Erythroblast (primary cell): Measurements from ENCODE around the gene ATP8B1.

ENCODE experiments used
- DNase-seq, 2 experiments: peaks; one replicate each; lab custom pipeline; 2025; lab: John Stamatoyannopoulos, UW
- GATA1 ChIP-seq: IDR thresholded peaks from 2 replicates; pipeline ENCODE4 v1.6.1; 2011; ENCODE audit warnings: low read depth, mild to moderate bottlenecking, control low read depth, low read length, moderate library complexity
- POLR2A ChIP-seq: IDR thresholded peaks from 2 replicates; pipeline ENCODE4 v1.6.1; 2011; ENCODE audit warnings: mild to moderate bottlenecking, low read length

Gene ATP8B1

DNA sequence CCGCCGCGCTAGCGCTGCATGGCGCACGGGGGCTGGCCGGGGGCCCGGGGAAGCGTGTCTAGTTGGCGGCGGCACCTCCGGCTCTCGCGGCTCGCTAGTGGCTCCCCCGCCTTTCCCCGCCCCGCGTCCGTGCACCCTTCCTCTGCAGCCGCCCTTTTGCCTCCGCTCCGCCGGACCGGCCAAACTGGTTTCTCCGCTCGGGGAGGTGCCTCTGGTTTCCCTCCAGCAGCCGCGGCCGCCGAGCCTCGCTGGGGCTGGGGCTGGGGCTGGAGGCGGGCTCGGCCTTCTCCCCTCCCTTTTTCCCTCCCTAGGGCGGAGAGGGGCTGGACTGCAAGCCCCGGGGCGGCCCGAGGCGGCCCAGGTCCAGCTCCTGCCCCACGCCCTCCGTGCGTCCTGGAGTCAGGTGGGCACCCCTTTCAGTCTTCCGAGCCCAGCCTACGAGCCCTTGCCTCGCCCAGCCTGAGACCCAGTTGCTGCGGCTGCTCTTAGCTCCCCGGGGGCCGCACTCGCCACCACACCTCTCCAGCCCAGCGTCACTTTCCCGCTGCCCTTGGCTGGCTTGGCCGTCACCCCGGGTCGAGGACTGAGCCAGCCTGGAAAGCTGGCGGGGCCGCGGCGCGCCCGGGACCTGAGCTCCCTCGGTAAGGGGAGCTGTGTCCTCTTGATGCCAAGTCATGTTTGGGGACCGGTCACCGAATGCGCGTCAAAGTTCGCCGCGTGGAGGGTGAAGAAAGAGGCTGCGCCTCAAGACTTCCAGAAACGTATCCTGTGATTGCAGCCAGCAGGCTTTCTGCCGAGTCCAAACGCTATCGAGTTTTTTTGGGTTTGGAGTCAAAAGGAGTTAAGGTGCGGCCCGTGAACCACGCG lies at the start of gene ATP8B1:
Gene ATP8B1 (minus strand): TSS at position 213 of the 867 bp plus-strand sequence. CDS start 71,508 bp downstream, outside the sequence.
- DNase-seq, result peak; percentile 40 to 62
- TF ChIP-seq POLR2A (no peak), GATA1 (no peak)

DNA sequence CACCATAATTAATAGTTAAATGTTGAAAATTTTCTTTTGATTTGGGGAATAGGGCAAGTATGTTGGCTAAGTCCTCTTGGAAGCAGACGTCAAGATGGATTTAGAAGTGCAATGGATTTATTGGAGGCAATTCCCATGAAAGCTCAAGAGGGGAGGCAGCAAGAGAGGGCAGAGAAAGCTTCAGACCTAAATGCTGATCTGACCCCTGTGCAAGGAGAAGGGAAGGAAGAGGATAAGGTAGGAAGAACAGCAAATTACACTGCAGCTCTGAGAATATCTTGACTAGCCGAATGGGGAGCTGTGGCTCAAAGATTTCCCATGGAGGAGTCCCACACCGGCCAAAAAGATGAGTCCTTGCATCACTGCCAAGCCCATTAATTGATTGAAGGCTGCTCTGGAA lies 46.9 kb upstream of the ATP8B1 start:
- DNase-seq, result no peak
- TF ChIP-seq GATA1 (no peak), POLR2A (no peak)

GRCh38 chr18:57848374-57848773 lies 45.3 kb upstream of the ATP8B1 start:
- peak; percentile 39 to 70 for DNase-seq

DNA sequence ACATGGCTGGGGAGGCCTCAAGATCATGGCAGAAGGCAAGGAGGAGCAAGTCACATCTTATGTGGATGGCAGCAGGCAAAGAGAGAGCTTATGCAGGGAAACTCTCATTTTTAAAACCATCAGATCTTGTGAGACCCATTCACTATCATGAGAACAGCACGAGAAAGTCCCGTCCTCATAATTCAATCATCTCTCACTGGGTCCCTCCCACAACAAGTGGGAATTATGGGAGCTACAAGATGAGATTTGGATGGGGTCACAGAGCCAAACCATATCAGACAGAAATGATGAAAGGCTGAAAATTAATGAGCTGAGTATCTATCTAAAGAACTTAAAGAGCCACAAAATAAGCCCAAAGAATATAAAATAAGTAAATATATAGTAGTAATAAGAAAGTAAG lies 44.3 kb upstream of the ATP8B1 start:
- peak in 1 of 2 experiments; percentile 41 for DNase-seq

- TF ChIP-seq GATA1 (peak; percentile 53), POLR2A (no peak)
- DNase-seq, result peak; percentile 94
Measured at GRCh38 chr18:57846258-57846657, 43.1 kb upstream of the ATP8B1 start.

GRCh38 chr18:57845605-57846074 lies 42.5 kb upstream of the ATP8B1 start:
- TF ChIP-seq GATA1 (no peak), POLR2A (no peak)
- peak in 1 of 2 experiments; percentile 58 for DNase-seq

- DNase-seq, result no peak
- TF ChIP-seq POLR2A (no peak), GATA1 (no peak)
Measured at GRCh38 chr18:57844319-57844718, 41.2 kb upstream of the ATP8B1 start.

GRCh38 chr18:57843386-57843785 lies 40.3 kb upstream of the ATP8B1 start:
- no peak for DNase-seq
- TF ChIP-seq GATA1, result no peak
- no peak for TF ChIP-seq POLR2A

GRCh38 chr18:57841568-57841967 lies 38.5 kb upstream of the ATP8B1 start:
- TF ChIP-seq POLR2A (no peak), GATA1 (no peak)
- DNase-seq, result no peak

GRCh38 chr18:57839942-57840381 lies 36.8 kb upstream of the ATP8B1 start:
- DNase-seq, result no peak
- TF ChIP-seq POLR2A (no peak), GATA1 (no peak)

GRCh38 chr18:57837917-57838548 lies 34.9 kb upstream of the ATP8B1 start:
- no peak for DNase-seq
- TF ChIP-seq GATA1, result no peak
- no peak for TF ChIP-seq POLR2A

DNA sequence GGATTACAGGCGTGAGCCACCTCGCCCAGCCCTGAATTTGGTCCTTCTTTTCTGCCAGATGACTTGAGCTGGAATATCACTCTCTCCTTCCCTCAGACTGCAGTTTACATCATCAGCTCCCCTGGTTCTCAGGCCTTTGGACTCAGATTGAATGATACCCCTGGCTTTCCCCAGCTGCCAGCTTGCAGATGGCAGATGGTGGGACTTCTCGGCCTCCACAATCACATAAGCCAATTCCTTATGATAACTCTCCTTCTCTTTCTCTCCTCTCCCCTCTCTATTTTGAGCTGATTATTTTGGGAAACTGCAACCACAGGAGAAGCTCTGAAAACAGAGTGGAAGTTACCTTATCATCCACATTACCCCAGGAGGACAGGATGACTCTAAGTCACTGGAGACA lies 33.4 kb upstream of the ATP8B1 start:
- DNase-seq, result no peak
- TF ChIP-seq GATA1 (no peak), POLR2A (no peak)

DNA sequence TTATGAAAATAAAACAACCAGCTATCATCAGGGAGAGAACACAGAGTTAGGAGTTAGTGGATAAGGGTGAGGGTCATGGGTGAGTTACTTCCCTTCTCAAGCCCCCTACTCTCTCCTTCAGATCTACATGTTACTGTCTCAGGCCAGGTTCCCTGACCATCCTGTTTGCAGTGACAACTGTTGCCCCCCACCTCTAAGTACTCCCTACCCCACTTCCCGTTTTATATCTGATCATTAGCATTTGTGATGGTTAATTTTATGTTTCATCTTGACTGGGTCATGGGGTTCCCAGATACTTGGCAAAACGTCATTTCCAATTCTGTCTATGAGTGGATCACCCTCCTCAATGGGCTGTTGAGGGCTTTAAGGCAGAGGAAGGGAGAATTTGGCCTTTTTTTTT lies 32.8 kb upstream of the ATP8B1 start:
- no peak for TF ChIP-seq POLR2A
- no peak for TF ChIP-seq GATA1
- no peak for DNase-seq

DNA sequence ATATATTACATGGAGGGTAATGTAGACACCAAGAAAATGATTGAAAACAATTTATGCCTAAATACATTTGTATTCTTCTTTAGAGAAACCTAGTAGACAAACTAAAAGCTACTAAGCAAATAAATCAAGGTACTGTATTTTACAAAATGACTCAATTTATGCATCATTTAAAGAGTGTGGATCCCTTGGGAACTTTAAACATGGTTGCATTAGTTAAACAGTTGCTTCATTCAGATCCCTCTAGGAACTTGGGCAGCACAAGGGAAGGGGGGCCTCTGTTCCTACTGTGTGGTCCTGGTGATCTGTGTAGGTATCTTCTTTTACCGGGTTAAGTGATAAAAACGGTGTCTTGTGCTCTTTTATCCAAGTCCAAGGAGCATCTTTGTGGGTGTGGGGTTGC lies 31.5 kb upstream of the ATP8B1 start:
- TF ChIP-seq POLR2A (no peak), GATA1 (no peak)
- no peak for DNase-seq
